GM12872 (cell line): ENCODE data around the gene ZNF207.

ENCODE experiments used
- TF ChIP-seq, protein P1 (sequence below): IDR thresholded peaks from 3 replicates; pipeline ENCODE4 v1.5.1; 2011; ENCODE audit warnings: low read depth, mild to moderate bottlenecking, low read length, moderate library complexity; ENCODE audit not compliant: insufficient read depth

Gene ZNF207

DNA sequence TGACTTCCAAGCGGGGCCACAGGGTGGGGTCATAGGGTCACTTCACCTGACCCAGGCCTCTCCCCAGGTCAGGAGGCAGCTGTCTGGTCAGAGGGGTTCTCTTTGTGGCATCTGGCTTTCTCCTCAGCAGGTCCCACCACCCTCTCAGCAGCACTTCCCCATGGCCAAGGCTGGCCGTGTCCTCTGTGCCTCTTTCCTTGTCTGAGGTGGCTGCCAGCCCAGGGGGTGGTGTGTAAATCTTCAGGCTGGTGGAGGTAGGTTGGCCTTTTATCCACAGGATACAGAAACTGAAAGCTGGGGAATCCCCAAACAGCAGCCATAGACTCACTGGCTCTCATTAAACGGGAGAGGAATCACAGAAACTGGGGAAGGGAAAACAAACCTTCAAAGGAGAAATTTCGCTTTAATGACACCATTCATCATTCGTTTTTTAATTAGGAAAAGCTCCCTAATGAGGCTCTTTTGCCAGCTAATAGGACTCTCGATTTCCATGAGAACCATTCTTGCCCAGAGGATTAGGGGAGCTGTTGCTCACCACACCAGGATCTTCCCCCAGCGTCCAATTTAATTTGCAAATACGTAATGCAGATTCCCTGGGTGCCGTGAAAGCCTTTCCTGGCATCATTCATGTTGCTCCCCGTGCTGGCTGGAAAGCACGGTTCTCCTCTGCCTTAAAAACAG lies 26.0 kb upstream of the ZNF207 start:
- TF ChIP-seq, protein P1, sequence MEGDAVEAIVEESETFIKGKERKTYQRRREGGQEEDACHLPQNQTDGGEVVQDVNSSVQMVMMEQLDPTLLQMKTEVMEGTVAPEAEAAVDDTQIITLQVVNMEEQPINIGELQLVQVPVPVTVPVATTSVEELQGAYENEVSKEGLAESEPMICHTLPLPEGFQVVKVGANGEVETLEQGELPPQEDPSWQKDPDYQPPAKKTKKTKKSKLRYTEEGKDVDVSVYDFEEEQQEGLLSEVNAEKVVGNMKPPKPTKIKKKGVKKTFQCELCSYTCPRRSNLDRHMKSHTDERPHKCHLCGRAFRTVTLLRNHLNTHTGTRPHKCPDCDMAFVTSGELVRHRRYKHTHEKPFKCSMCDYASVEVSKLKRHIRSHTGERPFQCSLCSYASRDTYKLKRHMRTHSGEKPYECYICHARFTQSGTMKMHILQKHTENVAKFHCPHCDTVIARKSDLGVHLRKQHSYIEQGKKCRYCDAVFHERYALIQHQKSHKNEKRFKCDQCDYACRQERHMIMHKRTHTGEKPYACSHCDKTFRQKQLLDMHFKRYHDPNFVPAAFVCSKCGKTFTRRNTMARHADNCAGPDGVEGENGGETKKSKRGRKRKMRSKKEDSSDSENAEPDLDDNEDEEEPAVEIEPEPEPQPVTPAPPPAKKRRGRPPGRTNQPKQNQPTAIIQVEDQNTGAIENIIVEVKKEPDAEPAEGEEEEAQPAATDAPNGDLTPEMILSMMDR = no peak

DNA sequence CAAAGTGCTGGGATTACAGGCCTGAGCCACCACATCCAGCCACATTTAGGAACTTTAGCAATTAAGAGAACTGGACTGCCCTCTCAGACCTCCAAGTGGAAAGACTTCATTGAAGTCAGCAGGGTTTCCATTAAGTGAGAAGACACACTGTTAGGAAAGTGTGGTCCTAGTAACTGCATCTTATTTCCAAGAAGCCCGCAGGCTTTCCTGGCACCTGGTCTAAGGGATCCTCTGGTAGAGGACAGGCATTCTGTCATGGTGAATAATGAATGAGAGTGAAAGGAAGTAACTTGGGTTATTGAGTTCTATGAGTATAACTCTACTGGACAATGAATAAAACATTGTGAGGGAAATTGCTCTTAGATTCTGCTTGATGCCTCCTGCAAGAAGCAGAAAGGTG lies 22.0 kb upstream of the ZNF207 start:
- TF ChIP-seq, protein P1 = no peak

DNA sequence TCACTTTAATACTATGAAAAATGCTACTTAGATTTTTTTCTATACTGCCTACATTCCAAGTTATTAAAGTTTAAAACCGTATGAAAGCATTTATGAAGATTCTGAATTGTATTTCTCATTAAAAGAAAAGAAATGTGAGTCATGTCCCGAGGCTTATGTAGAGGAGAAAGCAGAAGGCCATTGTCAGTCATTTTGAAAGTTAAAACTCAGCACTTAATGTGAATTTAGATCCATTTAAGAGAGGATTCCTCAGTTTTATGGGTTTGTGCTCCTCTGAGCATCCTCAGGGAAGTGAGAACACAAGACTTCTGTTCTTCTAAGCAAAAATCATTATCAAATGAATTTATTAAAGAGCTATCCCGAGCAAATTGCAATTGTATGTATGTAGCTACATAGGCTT lies 19.8 kb upstream of the ZNF207 start:
- TF ChIP-seq, protein P1 = no peak

DNA sequence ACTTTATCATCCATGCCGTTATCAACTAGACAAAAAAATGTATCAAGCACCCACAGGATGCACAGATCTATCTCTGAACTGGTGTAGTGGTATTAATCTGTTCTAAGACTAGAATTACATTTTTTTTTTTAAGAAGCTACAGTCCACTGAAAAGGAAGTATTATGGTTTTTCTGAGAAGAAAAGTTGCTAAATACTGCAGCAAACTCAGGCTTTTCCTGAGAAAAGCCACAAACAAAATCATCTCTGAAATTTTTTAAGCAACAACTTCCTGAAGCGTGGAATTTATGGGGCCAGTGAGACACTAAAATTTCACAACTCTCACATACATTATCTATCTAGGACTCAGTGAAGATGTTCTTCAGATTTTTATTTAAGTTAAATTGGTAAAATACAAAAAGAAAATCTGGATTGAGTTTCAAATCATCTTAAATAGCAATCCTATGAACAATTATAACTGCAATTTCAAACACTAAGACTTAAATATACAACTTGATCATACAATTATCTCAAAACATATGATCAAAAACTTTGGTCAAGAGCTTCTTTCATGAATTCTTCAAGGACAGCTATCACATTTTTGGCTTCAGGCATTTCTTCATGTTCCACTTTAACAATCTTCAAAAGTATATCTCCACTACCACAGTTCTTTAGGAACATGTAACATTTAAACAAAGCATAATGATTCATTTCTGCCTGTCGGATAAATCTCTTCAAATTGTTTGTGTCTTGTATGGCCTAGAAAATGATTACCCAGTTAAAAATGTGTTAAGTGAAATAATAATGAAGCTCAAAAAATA lies 18.5 kb upstream of the ZNF207 start:
- TF ChIP-seq, protein P1 = no peak

DNA sequence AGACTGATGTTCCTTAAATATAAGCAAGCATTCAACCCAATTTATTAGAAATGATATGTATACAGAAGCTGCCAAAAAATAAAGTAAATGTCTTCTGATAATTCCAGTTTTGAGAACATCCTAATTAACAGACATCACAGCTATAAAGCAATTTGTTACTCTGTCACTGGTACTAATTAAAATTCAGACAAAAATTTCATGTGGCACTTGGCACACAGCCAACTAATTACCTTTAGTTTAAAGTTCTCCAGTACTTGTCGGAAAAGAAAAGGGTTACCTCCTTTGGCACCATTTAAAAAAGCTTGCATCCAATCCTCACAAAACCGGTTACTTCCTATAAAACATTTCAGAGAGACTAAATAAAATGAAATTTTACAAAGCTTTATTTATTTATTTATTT lies 16.8 kb upstream of the ZNF207 start:
- TF ChIP-seq, protein P1 = no peak

DNA sequence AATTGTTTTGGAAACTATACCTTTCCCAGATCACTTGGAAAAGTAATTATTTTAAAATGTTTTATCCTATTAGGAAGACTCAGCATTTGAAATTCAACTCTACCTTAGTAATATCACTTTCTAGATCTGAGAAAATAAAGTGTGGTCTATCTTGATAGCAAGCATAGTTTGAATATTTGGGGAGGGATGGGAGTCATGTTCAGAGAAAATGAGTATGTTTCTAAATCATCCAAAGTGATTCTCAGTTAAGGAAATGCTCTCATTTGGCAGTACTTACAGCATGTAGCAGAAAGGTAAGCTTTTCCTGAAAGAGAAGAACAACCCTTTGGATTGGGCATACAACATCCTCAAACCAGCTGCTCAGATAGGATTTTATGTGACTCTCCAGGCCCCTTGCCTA lies 14.9 kb upstream of the ZNF207 start:
- TF ChIP-seq, protein P1 = no peak

DNA sequence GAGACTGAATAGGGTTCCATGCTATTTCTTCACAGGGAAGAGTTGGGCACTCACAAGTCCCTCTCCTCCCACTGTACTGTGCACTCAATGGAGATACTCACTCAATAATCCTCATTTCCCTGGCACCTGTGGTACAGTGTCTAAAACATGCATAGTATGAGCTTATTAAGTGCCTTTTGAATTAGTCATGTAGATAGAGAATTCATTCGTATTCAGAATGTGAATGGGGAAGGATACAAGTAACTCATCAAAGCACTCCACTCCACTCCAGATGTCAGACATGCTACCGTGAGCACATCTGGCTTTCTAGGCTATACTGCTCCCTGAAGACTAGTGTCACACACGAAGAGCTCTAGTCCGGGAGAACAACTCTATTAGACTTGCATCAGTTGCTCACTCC lies 14.3 kb upstream of the ZNF207 start:
- TF ChIP-seq, protein P1 = no peak
